NCI-H510A (cell line): ENCODE results near the gene SIPA1.
"Not testable (repeated sequence)": the region's sequence is repeated elsewhere in the genome, so short reads cannot be mapped to it uniquely, and the experiment has no call there.

Experiments used
- DNase-seq: peaks from one replicate; lab custom pipeline; 2025; lab: John Stamatoyannopoulos, UW

The SIPA1 gene

DNA sequence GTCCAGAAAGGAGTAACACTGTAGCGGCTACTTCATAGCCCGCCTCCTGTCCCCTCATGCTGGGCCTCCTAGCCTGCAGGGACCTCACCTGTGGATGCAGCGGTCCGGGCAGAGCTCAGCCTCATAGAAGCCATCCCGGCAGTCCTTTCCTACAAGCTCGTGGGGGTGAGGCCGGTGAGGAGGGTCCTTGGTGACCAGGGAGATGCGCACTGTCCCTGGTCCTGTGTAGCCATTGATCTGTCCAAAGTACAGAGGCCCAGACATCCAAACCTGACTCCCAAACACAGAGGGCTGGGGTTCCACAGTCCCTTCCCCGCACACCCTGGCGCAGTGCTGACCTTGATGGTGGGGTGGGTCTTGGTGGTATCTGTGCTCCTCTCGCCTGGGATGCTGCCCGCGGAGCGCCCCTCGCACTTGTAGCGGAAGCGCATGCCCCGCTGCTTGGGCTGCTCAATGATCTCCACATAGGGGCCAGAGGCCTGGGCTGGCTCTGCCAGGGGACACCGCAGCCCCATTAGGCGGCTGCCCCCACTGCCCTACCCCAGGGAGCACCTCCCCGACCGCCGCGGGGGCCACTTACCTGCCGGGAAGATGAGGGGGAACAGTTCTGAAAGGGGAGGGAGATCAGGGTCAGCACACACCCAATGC, 23.8 kb downstream of the SIPA1 start:
- no peak for DNase-seq

DNA sequence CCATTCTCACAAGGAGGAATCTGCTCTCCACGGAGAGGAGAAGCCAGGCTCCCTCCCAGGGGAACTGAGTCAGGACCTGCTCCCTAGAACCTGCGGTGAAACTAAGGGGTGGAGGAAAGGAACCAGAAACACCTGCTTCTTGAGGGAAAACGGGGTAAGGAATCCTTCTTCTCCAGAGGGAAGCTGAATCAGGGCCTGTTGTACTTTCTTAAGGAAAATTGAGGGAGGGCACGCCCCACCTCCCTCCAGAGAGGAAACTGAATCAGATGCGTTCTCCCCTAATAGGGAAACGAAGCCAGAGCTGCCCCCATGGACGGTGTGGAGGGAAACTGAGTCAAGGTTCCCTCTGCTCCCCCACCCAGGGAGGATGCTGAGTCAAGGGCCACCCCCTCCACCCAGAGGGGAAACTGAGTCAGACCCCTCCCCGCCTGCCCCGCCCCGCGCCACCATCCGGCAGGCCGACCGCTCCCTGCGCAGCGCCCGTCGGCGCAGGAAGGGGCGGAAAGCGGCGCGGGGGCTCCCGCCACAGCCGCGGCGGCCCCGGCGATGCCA, 24.4 kb downstream of the SIPA1 start:
- no peak for DNase-seq

DNA sequence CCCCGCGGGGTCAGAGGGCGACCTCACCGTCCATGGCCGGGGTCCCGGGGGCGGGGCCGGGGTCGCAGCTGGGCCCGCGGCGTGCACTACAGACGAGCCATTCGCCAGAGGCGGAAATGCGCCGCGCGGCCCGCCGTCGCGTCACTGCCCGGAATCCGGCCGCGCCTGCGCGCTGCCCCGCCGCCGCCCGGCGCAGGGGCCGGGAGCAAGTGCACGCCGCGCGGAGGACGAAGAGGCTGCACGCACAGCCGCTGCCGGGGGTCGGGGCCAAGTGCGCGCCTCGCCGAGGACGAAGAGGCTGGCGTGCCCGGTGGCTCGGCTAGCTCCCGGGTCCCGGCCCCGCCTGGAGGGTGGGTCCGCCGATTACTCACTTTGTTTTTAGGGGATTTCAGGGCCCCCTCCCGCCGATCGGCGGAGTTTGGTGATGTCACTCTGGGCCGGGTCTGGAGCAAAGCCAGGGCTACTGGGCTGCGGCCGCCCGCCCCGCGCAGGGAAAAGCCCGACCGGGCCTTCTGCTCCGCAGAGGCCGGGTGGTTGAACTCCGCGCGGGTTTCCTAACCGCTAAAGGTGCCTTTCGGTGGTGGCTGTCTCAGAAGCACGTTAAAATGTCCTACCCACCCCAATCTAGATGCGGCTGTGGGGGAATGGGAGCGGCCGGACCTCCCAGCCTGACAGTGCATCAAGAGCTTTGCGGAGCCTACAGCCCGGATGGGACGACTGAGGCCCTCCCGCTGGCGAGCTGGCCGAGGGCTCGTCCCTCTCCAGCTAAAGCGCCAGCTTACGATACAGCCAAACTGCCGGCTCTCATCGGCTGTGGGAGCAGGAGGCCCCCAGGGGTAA, 25.1 kb downstream of the SIPA1 start, which contains the start of gene RELA:
Gene RELA, minus strand, starts transcription at position 118 of the 840 bp plus-strand sequence. Its CDS starts 84 bp downstream, at position 34.
- peak; percentile 89 for DNase-seq

DNA sequence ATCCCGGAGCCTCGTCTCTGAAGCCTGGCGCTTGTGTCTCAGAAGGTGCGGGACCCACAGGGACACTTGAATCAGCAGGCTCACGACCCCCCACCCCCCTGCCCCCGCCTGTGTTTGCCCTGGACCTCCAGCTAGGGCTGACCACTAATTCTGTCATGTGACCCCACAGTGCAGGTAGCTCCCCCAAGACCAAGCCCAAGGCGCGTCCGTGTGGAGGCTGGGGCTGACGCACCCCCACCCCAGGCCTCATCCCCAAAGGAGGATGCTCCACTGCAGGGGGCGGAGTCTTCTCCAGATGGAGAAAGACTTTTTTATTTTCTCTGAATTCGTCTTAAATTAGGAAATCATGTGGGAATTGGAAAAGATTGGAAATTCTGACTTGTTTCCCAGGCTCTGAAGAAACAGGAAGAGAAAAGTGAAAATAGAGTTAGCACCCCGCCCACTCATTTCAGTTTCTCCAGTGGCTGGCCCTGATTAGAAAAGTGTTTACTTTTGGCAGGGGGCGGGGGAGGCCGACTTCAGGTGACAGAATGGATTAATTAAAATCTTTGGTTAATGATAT, 25.8 kb downstream of the SIPA1 start:
- DNase-seq = no peak

DNA sequence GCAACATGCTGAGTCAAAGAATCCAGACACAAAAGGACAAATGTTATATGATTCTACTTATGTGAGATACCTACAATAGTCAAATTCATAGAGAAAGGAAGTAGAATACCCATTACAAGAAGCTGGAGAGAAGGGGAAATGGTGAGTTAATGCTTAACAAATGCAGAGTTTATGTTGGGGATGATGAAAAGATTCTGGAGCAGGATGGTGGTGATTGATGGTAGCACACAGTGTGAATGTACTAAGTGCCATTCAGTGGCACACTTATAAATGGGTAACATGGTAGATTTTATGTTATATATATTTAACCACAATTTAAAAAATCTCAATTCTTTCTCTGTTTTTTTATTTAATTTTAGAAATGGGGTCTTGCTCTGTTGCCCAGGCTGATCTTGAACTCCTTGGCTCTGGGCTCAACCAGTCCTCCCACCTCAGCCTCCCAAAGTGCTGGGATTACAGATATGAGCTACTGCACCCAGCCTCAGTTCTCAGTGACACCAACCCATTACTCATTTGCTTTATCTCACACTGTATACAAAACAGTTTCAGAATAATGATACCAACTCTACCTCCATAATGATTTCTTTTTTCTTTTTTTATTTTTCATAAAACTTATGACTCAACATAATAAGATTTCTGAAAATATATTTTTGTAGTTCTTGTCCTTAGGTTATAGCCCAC, 34.4 kb downstream of the SIPA1 start:
- DNase-seq = no peak

DNA sequence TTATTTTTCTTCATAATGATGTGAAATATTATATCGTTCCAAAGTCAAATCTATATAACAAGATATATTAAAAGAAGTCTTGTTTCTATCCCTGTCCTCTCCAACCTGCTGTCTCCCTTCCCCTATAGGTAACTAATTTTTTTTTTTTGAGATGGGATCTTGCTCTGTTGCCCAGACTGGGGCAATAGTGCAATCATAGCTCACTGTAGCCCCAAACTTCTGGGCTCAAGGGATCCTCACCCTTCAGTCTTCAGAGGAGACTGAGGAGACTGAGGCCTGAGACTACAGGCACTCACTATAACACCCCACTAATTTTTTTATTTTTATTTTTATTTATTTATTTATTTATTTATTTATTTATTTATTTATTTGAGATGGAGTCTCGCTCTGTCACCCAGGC, 35.1 kb downstream of the SIPA1 start:
- DNase-seq = no peak

DNA sequence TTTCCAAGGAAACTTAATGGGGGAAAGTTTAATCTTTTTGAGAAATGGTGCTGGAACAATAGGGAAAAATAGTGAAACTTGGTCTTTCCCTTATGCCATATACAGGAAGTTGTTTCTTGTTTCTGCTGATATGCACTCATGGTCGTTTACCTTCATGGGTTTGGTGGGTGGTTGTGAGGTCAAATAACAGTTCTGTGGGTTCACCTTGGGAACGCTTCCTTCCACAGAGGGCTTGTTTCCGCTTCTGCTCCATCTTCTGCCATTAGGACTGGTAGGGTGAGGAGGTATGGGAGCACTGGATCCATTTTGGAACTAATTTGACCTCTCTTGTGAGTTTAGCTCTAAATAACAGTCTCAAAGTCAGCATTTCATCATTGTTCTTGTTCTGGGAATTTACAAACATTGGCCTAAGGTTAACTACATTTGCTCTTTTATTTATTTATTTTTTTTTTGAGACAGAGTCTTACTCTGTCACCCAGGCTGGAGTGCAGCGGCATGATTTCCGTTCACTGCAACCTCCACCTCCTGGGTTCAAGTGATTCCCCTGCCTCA, 42.4 kb downstream of the SIPA1 start:
- no peak for DNase-seq

DNA sequence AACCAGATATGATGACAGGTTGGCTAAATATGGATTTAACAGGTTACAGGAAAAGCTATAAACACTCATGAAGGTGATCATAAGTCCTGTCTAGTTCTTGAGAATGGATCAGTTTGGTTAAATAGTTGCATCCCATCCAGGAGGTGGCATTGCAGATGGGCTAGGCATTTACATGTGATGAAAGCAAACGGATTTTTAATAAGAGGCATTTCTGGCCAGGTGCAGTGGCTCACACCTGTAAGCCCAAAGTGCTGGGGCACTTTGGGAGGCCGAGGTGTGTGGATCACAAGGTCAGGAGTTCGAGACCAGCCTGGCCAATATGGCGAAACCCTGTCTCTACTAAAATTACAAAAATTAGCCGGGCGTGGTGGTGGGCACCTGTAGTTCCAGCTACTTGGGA, 45.6 kb downstream of the SIPA1 start:
- not testable (repeated sequence) for DNase-seq

DNA sequence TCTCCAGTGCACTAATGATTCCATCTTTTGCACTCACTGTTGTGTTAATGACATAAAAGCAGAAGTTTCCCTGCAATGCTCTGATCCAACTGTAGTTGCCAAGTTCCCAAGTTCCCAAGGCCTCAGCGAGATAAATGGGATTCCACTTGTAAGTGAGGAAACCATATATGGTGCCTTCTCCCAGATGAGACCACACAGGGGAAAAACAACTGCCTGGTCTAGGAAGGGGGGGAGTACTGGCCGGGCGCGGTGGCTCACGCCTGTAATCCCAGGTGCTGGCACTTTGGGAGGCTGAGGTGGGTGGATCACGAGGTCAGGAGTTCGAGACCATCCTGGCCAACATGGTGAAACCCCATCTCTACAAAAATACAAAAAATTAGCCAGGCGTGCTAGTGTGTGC, 48.1 kb downstream of the SIPA1 start:
- no peak for DNase-seq

DNA sequence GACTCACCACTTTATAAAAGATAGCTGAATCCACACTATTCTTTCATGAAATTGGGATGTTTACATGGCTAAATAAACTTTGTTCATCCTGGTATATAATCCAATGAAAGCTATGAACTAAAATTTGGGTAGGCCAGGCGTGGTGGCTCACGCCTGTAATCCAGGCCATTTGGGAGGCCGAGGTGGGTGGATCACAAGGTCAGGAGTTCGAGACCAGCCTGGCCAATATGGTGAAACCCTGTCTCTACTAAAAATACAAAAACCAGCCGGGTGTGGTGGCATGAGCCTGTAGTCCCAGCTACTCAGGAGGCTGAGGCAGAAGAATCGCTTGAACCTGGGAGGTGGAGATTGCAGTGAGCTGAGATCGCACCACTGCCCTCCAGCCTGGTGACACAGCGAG, 53.9 kb downstream of the SIPA1 start:
- DNase-seq = not testable (repeated sequence)

DNA sequence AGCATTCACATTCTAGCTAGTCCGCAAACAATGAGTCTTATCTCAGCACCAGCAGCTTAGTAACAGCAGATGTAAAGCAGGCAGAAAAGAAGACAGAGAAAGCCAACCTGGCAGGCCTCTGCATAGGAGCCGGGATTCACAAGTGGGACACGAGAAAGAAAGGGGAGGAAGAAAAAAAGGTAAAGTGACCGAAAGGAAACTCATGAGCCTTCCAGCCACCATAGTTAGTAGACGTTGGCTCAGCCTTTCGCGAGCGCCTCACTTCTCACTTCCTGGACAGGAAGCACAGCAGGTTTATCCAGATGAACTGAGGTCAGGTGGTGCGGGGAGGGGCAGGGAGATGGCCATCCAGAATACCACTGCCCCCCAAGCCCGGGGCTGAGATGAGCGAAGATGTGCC, 54.5 kb downstream of the SIPA1 start:
- no peak for DNase-seq

DNA sequence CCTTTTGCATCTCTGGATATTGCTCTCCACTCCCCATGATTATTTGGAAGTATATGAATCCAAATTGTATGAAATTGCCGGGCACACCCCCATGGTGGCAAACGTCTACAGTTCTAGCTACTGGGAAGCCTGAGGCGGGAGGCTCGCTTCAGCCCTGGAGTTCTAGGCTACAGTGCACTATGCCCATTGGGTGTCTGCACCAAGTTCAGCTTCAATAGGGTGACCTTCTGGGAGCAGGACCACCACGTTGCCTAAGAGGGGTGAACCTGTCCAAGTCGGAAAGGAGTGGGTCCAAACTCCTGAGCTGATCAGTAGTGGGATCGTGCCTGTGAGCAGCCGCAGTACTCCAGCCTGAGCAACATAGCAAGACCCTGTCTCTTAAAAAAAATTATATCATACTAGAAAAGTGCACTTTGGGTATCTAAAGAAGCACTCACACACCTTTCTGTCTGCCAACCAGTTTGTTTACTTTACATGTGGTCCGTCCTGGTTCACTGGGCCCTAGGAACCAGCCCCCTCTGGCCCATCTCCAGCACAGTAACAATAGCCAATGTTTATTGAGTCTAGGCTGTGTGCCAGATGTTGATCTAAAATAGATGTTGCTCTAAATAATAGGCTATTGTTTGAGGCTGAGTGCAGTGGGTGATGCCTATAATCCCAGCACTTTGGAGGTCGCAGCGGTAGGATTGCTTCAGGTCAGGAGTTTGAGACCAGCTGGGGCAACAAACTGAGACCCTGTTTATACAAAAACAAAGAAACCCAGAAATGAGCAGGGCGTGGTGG, 57.7 kb downstream of the SIPA1 start:
- DNase-seq = peak; percentile 66

DNA sequence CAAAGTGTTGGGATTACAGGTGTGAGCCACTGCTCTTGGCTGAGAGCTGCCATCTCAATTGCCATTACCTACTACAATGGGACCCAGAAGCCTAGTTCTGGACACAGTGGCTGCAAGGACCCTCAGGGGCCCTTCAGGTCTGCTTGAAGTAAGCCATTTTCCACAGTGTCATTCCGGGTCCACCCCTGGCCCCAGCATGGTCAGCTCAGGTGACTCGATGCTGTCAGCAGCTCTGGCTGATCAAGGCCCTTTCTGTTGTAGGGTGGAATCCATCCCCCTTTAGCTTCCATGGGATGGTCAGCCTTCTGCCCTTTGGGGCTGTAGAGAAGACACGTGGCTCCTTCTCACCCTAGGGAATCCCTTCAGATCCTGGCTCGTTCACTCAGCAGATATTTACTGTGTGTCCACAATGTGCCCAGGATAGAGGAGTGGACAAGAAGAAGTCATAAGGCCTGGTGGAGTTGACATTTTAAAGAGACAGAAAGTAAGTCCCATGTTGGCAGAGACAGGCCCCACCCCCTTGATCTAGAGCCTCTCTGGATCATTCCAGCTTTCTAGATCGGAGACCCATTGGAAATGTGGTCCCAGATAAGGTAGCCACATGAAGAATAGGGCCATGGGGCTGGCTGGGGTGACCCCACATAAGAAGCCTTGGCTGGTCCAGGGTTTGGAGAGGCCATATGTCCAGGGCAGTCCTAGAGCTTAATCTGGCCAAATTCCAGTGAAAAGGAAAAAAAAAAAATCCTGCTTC, 59.1 kb downstream of the SIPA1 start:
- DNase-seq = no peak

DNA sequence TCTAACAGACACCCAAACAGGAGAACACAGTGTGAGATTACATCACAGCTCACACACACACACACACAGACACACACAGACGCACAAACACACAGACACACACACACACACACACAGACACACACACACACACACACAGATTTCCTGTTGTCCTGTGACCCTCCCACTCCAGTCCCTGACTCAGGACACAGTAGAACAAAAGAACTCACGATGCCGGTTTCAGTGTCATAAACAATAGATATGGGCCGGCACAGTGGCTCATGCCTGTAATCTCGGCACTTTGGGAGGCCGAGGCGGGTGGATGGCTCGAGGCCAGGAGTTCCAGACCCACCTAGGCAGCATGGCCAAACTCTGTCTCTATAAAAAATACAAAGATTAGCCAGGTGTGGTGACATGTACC, 60.3 kb downstream of the SIPA1 start:
- DNase-seq = no peak

DNA sequence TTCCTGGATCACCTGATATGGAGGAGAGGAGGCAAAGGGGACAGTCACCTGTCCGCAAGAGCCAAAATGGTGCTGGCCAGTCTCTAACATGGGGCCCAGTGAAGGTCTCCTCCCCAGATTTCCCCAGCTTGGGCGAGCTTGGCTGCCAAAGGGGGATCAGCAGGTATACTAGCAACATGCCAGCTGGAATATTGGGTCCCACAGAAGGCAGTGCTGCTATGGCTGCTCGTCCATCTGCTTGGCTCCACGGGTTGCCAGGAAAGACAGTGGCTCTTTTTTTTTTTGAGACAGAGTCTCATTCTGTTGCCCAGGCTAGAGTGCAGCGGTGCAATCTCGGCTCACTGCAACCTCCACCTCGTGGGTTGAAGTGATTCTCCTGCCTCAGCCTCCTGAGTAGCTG, 61.4 kb downstream of the SIPA1 start:
- no peak for DNase-seq

DNA sequence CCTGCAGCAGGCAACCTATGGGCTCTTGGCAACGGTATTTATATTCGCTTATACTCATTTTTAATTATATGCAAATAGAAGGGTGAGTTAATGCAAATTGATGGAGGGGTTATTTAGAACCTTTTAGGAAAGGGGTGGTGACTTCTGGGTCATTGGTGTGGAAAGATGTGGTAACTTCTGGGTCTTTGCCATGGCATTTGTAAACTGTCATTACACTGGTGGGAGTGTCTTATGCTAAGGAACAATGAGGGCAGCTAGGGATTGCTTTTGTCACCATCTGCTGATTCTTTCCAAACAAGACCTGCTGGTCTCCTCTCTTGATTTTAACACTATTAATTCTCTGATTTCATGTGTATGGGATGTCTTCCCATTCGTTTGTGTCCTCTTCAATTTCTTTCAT, 62.5 kb downstream of the SIPA1 start:
- DNase-seq = no peak
